Measurements from ENCODE around the gene FBXW4. TPM values are rescaled to one million over a fixed set of nuclear protein-coding genes. Genes with fewer than 3 reads are reported as not detected.
"Not testable (repeated sequence)": the region's sequence is repeated elsewhere in the genome, so short reads cannot be mapped to it uniquely, and the experiment has no call there.

The FBXW4 gene
- total RNA-seq, 2 experiments from 2014 or later = 43.1 to 60.9 TPM

GRCh38 chr10:101643546-101643945, 51.4 kb downstream of the FBXW4 start:
- H4K20me1 ChIP-seq (ENCODE audit: insufficient read depth, low read length) = no peaks in the 10 kb centered on the region
- POLR2A ChIA-PET = no interaction called here
- H3K79me2 ChIP-seq (ENCODE audit: insufficient read depth, low read depth, low read length) = no peaks in the 10 kb centered on the region
- no peaks in the 10 kb centered on the region for H3K9me3 ChIP-seq (ENCODE audit: low read length)
- no peak for DNase-seq (ENCODE audit: low spot score)
- no peak overlapping the region for H3K27ac ChIP-seq (ENCODE audit: low read depth, low read length, poor library complexity, severe bottlenecking)
- BruUV-seq (replicated peaks) = no TSS peak
- H3K4me2 ChIP-seq (ENCODE audit: low read length) = no peak overlapping the region
- H3K4me1 ChIP-seq (ENCODE audit: insufficient read depth, low read length, poor library complexity, severe bottlenecking) = no peaks in the 10 kb centered on the region
- intact Hi-C loops (cut with micrococcal nuclease; ENCODE audit: unreplicated experiment) = no loop called here
- no peak overlapping the region for H2AFZ ChIP-seq (ENCODE audit: low read length)
- H3K36me3 ChIP-seq (ENCODE audit: insufficient read depth, low read length) = peaks cover 23% of the 10 kb centered on the region; the same call in 1 of the 2 replicates
- no peak overlapping the region for H3K4me3 ChIP-seq (ENCODE audit: low read depth, low read length, poor library complexity, severe bottlenecking)
- H3K9me2 ChIP-seq (ENCODE audit: insufficient read depth, low read length) = no peaks in the 10 kb centered on the region
- CTCF ChIA-PET (ENCODE audit: unreplicated experiment) = no interaction called here
- no peak for TF ChIP-seq EZH2phosphoT487 (IDR thresholded peaks at IDR 0.05; ENCODE audit: borderline replicate concordance, low read depth, low read length)
- TF ChIP-seq CTCF (conservative IDR thresholded peaks at IDR 0.05; ENCODE audit: low read length) = no peak

GRCh38 chr10:101639141-101639900, 55.6 kb downstream of the FBXW4 start:
- no peaks in the 10 kb centered on the region for H4K20me1 ChIP-seq (ENCODE audit: insufficient read depth, low read length)
- no TSS peak for BruUV-seq (replicated peaks)
- no peaks in the 10 kb centered on the region for H3K9me2 ChIP-seq (ENCODE audit: insufficient read depth, low read length)
- no peak overlapping the region for H2AFZ ChIP-seq (ENCODE audit: low read length)
- DNase-seq (ENCODE audit: low spot score) = no peak
- H3K4me3 ChIP-seq (ENCODE audit: low read depth, low read length, poor library complexity, severe bottlenecking) = no peak overlapping the region
- H3K4me2 ChIP-seq (ENCODE audit: low read length) = no peak overlapping the region
- intact Hi-C loops (cut with micrococcal nuclease; ENCODE audit: unreplicated experiment) = no loop called here
- TF ChIP-seq EZH2phosphoT487 (IDR thresholded peaks at IDR 0.05; ENCODE audit: borderline replicate concordance, low read depth, low read length) (no peak), CTCF (conservative IDR thresholded peaks at IDR 0.05; ENCODE audit: low read length) (no peak)
- POLR2A ChIA-PET = no interaction called here
- no peaks in the 10 kb centered on the region for H3K79me2 ChIP-seq (ENCODE audit: insufficient read depth, low read depth, low read length)
- no peaks in the 10 kb centered on the region for H3K4me1 ChIP-seq (ENCODE audit: insufficient read depth, low read length, poor library complexity, severe bottlenecking)
- peaks cover 35% of the 10 kb centered on the region for H3K36me3 ChIP-seq (ENCODE audit: insufficient read depth, low read length)
- no peaks in the 10 kb centered on the region for H3K9me3 ChIP-seq (ENCODE audit: low read length)
- CTCF ChIA-PET (ENCODE audit: unreplicated experiment) = no interaction called here
- H3K27ac ChIP-seq (ENCODE audit: low read depth, low read length, poor library complexity, severe bottlenecking) = no peak overlapping the region

- intact Hi-C loops (cut with micrococcal nuclease; ENCODE audit: unreplicated experiment); H3K4me3 ChIP-seq (ENCODE audit: low read depth, low read length, poor library complexity, severe bottlenecking); H3K4me1 ChIP-seq (ENCODE audit: insufficient read depth, low read length, poor library complexity, severe bottlenecking); H4K20me1 ChIP-seq (ENCODE audit: insufficient read depth, low read length); H3K9me3 ChIP-seq (ENCODE audit: low read length); H3K27ac ChIP-seq (ENCODE audit: low read depth, low read length, poor library complexity, severe bottlenecking); H2AFZ ChIP-seq (ENCODE audit: low read length); CTCF ChIA-PET (ENCODE audit: unreplicated experiment); DNase-seq (ENCODE audit: low spot score); H3K4me2 ChIP-seq (ENCODE audit: low read length); H3K9me2 ChIP-seq (ENCODE audit: insufficient read depth, low read length); BruUV-seq (replicated peaks); POLR2A ChIA-PET; H3K79me2 ChIP-seq (ENCODE audit: insufficient read depth, low read depth, low read length): not testable (repeated sequence)
- H3K36me3 ChIP-seq (ENCODE audit: insufficient read depth, low read length) = peaks cover 28% of the 10 kb centered on the region
Observed at GRCh38 chr10:101633510-101633909, 61.5 kb downstream of the FBXW4 start.
